Endothelial cell of umbilical vein (primary cell): ENCODE results near the gene B4GALNT3. TPM values are rescaled to one million over a fixed set of nuclear protein-coding genes. Genes with fewer than 3 reads are reported as not detected.

ENCODE experiments used
- BruUV-seq: library from RNA; stranded (reverse); fragments of 400-500 nt; replicated peaks from 2 replicates; lab custom pipeline; 2021; lab: Mats Ljungman, UMichigan
- CTCF ChIA-PET: fragments of 300-600, 350-600 bp; sonication (Branson Sonifier 250); formaldehyde crosslinking; loops from one replicate; lab custom pipeline; 2021; ENCODE audit warnings: antibody characterized with exemption, inconsistent platforms; lab: Charles Lee
- POLR2A ChIA-PET: fragments of 300-600, 350-600 bp; sonication (Branson Sonifier 250); formaldehyde crosslinking; loops from one replicate; lab custom pipeline; 2021; ENCODE audit warnings: antibody characterized with exemption, inconsistent platforms; lab: Charles Lee
- DNase-seq: peaks from one replicate; pipeline ENCODE4 v3.0.0-alpha.2; 2011; ENCODE audit warnings: low read depth, low spot score
- FAIRE-seq: peaks from 2 replicates; lab custom pipeline; 2011; peaks lifted over from hg19 to GRCh38; lab: Jason Lieb, UNC
- H2AFZ ChIP-seq: 2 replicates; pipeline ENCODE4 v1.6.0; 2012; ENCODE audit warnings: low read depth, low read length, control low read depth, inconsistent platforms
- H3K27ac ChIP-seq: 2 replicates; pipeline ENCODE4 v1.5.1; 2011; ENCODE audit warnings: low read depth, mild to moderate bottlenecking, control low read depth, low read length, moderate library complexity; ENCODE audit not compliant: insufficient read depth
- H3K27me3 ChIP-seq, 2 experiments: 2 replicates each; pipeline versions ENCODE4 v1.6.0 to v1.6.1; 2011; ENCODE audit warnings: low read length in 2 of 2, mixed read lengths in 1 of 2; ENCODE audit not compliant: control insufficient read depth in 2 of 2, insufficient read depth in 2 of 2
- H3K36me3 ChIP-seq, 2 experiments: 2 replicates in 1 of 2; 3 replicates in 1 of 2; pipeline ENCODE4 v1.5.1; 2011; ENCODE audit warnings: low read length in 2 of 2, mild to moderate bottlenecking in 1 of 2, moderate library complexity in 1 of 2; ENCODE audit not compliant: control insufficient read depth in 2 of 2, insufficient read depth in 2 of 2; ENCODE audit errors: extremely low read depth in 1 of 2
- H3K4me1 ChIP-seq: 3 replicates; pipeline ENCODE4 v1.5.1; 2011; ENCODE audit warnings: mild to moderate bottlenecking, low read length; ENCODE audit not compliant: control insufficient read depth, insufficient read depth; ENCODE audit errors: extremely low read depth
- H3K4me2 ChIP-seq: 2 replicates; pipeline ENCODE4 v1.6.1; 2011; ENCODE audit warnings: low read length, control low read depth, mixed read lengths; ENCODE audit not compliant: insufficient read depth
- H3K4me3 ChIP-seq, 3 experiments: fragments of 200-600 bp in 1 of 3; sonication (generic), shearing (Covaris generic) in 1 of 3; replicated peaks in 1 of 3; 2 replicates each; pipeline ENCODE4 v1.5.1; 2011 to 2016; ENCODE audit warnings: control low read depth in 3 of 3, low read length in 3 of 3, mild to moderate bottlenecking in 2 of 3, inconsistent platforms in 1 of 3, low read depth in 1 of 3, moderate library complexity in 1 of 3; ENCODE audit not compliant: insufficient read depth in 1 of 3
- H3K79me2 ChIP-seq: 2 replicates; pipeline ENCODE4 v1.6.0; 2012; ENCODE audit warnings: low read length, inconsistent platforms; ENCODE audit not compliant: control insufficient read depth, insufficient read depth
- H3K9ac ChIP-seq: replicated peaks from 2 replicates; pipeline ENCODE3; 2011; ENCODE audit warnings: low read length, control low read depth; ENCODE audit not compliant: insufficient read depth; ENCODE audit errors: extremely low read depth
- H3K9me1 ChIP-seq: replicated peaks from 3 replicates; pipeline ENCODE4 v1.6.0; 2011; ENCODE audit warnings: mild to moderate bottlenecking, low read length; ENCODE audit not compliant: control insufficient read depth, insufficient read depth; ENCODE audit errors: extremely low read depth
- H3K9me3 ChIP-seq: replicated peaks from 2 replicates; pipeline ENCODE4 v1.5.1; 2012; ENCODE audit warnings: low read length, inconsistent platforms; ENCODE audit not compliant: control insufficient read depth, insufficient read depth
- H4K20me1 ChIP-seq: replicated peaks from 2 replicates; pipeline ENCODE3; 2011; ENCODE audit warnings: mild to moderate bottlenecking, low read length; ENCODE audit not compliant: control insufficient read depth, insufficient read depth; ENCODE audit errors: extremely low read depth
- CTCF ChIP-seq, 2 donors: IDR thresholded peaks; 1 replicate in 1 of 2; 2 replicates in 1 of 2; pipeline ENCODE4 v1.5.1; 2011; ENCODE audit warnings: low read length in 2 of 2, mild to moderate bottlenecking in 2 of 2, moderate library complexity in 2 of 2, control low read depth in 1 of 2, inconsistent platforms in 1 of 2, low read depth in 1 of 2; ENCODE audit not compliant: insufficient read depth in 1 of 2; ENCODE audit errors: extremely low read depth in 1 of 2
- EZH2 ChIP-seq: IDR thresholded peaks from 2 replicates; pipeline ENCODE4 v1.6.1; 2012; ENCODE audit warnings: borderline replicate concordance, low read depth, mild to moderate bottlenecking, moderate library complexity, low read length, inconsistent platforms; ENCODE audit not compliant: severe bottlenecking
- FOS ChIP-seq: IDR thresholded peaks from 2 replicates; pipeline ENCODE4 v1.6.1; 2011; ENCODE audit warnings: mild to moderate bottlenecking, low read length, moderate library complexity, borderline replicate concordance; ENCODE audit not compliant: insufficient read depth
- GATA2 ChIP-seq: IDR thresholded peaks from 2 replicates; pipeline ENCODE4 v1.7.0; 2011; ENCODE audit warnings: low read depth, mild to moderate bottlenecking, moderate library complexity, mixed read lengths, low read length; ENCODE audit not compliant: insufficient read length, insufficient read depth
- JUN ChIP-seq: IDR thresholded peaks from 2 replicates; pipeline ENCODE4 v1.6.1; 2011; ENCODE audit warnings: borderline replicate concordance, low read depth; ENCODE audit not compliant: insufficient read length, insufficient read depth
- MAX ChIP-seq: IDR thresholded peaks from 2 replicates; pipeline ENCODE4 v1.6.1; 2011; ENCODE audit not compliant: insufficient read depth, insufficient read length
- MYC ChIP-seq: IDR thresholded peaks from one replicate; pipeline ENCODE4 v1.6.1; 2011; ENCODE audit warnings: mild to moderate bottlenecking, low read depth, low read length
- POLR2A ChIP-seq: IDR thresholded peaks from 2 replicates; pipeline ENCODE4 v1.6.1; 2012; ENCODE audit warnings: low read depth, mild to moderate bottlenecking, control low read depth, low read length
- POLR2AphosphoS5 ChIP-seq: IDR thresholded peaks from 2 replicates; pipeline ENCODE4 v1.6.1; 2012; ENCODE audit warnings: low read depth, mild to moderate bottlenecking, control low read depth, low read length, moderate library complexity; ENCODE audit not compliant: insufficient read depth
- dilution Hi-C: fragments of 300-500 bp; cut with MboI; formaldehyde crosslinking; loops from one replicate; pipeline ENCODE4 v1.15.0; 2019; ENCODE audit warnings: low sequenced_read_pairs; ENCODE audit not compliant: extremely low pct_ligation_motif_present
- intact Hi-C: fragments of 100-400 bp; cut with micrococcal nuclease; formaldehyde crosslinking; loops from one replicate; pipeline ENCODE4 v1.10.0; 2022
- polyA plus RNA-seq, 4 experiments: library from polyadenylated mRNA; depleted of rRNA in 3 of 4; stranded (reverse) in 3 of 4; unstranded in 1 of 4; fragments of >200 nt; gene quantifications; 2 replicates each; pipeline versions ENCODE4 v1.2.1 to v1.2.3, GENCODE V29; 2011 to 2012; ENCODE audit warnings: missing spikeins in 1 of 4
- total RNA-seq: library from RNA; stranded (reverse); gene quantifications from 2 replicates; pipeline ENCODE4 v1.2.3, GENCODE V29; 2021

B4GALNT3 gene
- total and polyA plus RNA-seq, 2 donors (not counting 3 experiments of a cell fraction or from before 2014, with no cell fraction given) = 0.07 TPM; not detected in 1

- Histone ChIP-seq H3K79me2 (no peaks in the 10 kb centered on the region), H3K9me3 (no peaks in the 10 kb centered on the region), H3K9ac (no peak overlapping the region), H2AFZ (no peak overlapping the region), H3K4me2 (no peak overlapping the region), H3K4me1 (peaks cover 22% of the 10 kb centered on the region), H3K9me1 (no peaks in the 10 kb centered on the region), H4K20me1 (no peaks in the 10 kb centered on the region), H3K27me3 (peaks cover 0 to 6% of the 10 kb centered on the region in 2 experiments), H3K36me3 (no peaks in the 10 kb centered on the region), H3K27ac (no peak overlapping the region), H3K4me3 (no peak overlapping the region)
- DNase-seq = no peak
- BruUV-seq = no TSS peak
- TF ChIP-seq MYC = no peak
- TF ChIP-seq FOS = no peak
- TF ChIP-seq GATA2 = no peak
- no peak for TF ChIP-seq CTCF (IDR thresholded peaks at IDR 0.05; ENCODE audit: extremely low read depth in 1 of 2, insufficient read depth in 1 of 2, low read depth in 1 of 2, low read length in 2 of 2)
- no peak for TF ChIP-seq POLR2A
- TF ChIP-seq JUN = no peak
- TF ChIP-seq EZH2 = no peak
- no peak for TF ChIP-seq POLR2AphosphoS5
- TF ChIP-seq MAX = no peak
- FAIRE-seq = no peak
- intact Hi-C loops = no loop called here
- POLR2A ChIA-PET = no interaction called here
- CTCF ChIA-PET = interaction anchor here (0.6 to 1.0 kb wide), 2 partner anchors 29 to 66 kb away, joined by 3 read pairs; no protein-coding TSS in a partner anchor
- dilution Hi-C loops = no loop called here
Measured at GRCh38 chr12:507391-507796, 47.7 kb downstream of the B4GALNT3 start.
